AG04449 (cell line): Measurements from ENCODE around the gene ILF3.

ENCODE experiments used
- CTCF ChIA-PET: fragments of 350-600 bp; formaldehyde crosslinking; extraction: SDS; loops from one replicate; lab custom pipeline; 2021; ENCODE audit warnings: antibody characterized with exemption; lab: Yijun Ruan, JAX
- POLR2A ChIA-PET: fragments of 400-600, 350-600 bp; formaldehyde crosslinking; extraction: SDS; loops from one replicate; lab custom pipeline; 2020; ENCODE audit warnings: antibody characterized with exemption, inconsistent platforms; lab: Yijun Ruan, JAX
- DNase-seq: peaks from one replicate; pipeline ENCODE4 v3.0.0-alpha.2; 2010; ENCODE audit warnings: low read depth, low spot score
- H3K4me3 ChIP-seq: 2 replicates; pipeline ENCODE4 v1.5.1; 2011; ENCODE audit warnings: low read depth, mild to moderate bottlenecking, control low read depth, low read length
- TF ChIP-seq, protein P1 (sequence below): IDR thresholded peaks from one replicate; pipeline ENCODE4 v1.5.1; 2011; ENCODE audit warnings: mild to moderate bottlenecking, moderate library complexity, low read length, control low read depth, inconsistent platforms; ENCODE audit not compliant: insufficient read depth; ENCODE audit errors: missing control alignments

ILF3 gene

GRCh38 chr19:10643172-10643967 is 10.8 kb upstream of the ILF3 start:
- H3K4me3 ChIP-seq: no peak overlapping the region
- ChIA-PET CTCF (interaction anchor here (0.9 to 13.9 kb wide), 24 partner anchors 8 to 165 kb away, joined by 3 to 644 read pairs (median 8); partner anchors contain the start of genes CDKN2D, KRI1 and SLC44A2), POLR2A (no interaction called here)
- TF ChIP-seq, protein P1, sequence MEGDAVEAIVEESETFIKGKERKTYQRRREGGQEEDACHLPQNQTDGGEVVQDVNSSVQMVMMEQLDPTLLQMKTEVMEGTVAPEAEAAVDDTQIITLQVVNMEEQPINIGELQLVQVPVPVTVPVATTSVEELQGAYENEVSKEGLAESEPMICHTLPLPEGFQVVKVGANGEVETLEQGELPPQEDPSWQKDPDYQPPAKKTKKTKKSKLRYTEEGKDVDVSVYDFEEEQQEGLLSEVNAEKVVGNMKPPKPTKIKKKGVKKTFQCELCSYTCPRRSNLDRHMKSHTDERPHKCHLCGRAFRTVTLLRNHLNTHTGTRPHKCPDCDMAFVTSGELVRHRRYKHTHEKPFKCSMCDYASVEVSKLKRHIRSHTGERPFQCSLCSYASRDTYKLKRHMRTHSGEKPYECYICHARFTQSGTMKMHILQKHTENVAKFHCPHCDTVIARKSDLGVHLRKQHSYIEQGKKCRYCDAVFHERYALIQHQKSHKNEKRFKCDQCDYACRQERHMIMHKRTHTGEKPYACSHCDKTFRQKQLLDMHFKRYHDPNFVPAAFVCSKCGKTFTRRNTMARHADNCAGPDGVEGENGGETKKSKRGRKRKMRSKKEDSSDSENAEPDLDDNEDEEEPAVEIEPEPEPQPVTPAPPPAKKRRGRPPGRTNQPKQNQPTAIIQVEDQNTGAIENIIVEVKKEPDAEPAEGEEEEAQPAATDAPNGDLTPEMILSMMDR: no peak
- no peak for DNase-seq

DNA sequence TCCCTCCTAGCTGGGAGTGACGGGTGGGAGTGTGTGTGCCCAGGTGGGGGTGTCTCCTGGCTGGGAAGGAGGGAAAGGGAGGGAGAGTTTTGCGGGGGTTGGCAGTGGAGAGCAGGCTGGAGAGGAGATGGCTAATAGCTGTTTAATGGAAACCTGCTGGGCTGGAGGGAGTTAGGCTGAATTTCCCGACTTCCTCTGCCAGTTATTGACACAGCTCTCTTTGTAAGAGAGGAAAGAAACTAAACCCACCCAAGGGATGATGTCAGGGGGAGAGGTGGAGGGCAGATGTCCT is 10.2 kb upstream of the ILF3 start:
- no peak overlapping the region for H3K4me3 ChIP-seq
- POLR2A ChIA-PET: no interaction called here
- CTCF ChIA-PET: interaction anchor here (0.7 to 13.9 kb wide), 34 partner anchors 8 to 252 kb away, joined by 3 to 644 read pairs (median 5); partner anchors contain the start of genes CDKN2D, KRI1 and SLC44A2
- no peak for DNase-seq
- TF ChIP-seq, protein P1: no peak

GRCh38 chr19:10644260-10645007 is 9.7 kb upstream of the ILF3 start:
- POLR2A ChIA-PET: no interaction called here

DNA sequence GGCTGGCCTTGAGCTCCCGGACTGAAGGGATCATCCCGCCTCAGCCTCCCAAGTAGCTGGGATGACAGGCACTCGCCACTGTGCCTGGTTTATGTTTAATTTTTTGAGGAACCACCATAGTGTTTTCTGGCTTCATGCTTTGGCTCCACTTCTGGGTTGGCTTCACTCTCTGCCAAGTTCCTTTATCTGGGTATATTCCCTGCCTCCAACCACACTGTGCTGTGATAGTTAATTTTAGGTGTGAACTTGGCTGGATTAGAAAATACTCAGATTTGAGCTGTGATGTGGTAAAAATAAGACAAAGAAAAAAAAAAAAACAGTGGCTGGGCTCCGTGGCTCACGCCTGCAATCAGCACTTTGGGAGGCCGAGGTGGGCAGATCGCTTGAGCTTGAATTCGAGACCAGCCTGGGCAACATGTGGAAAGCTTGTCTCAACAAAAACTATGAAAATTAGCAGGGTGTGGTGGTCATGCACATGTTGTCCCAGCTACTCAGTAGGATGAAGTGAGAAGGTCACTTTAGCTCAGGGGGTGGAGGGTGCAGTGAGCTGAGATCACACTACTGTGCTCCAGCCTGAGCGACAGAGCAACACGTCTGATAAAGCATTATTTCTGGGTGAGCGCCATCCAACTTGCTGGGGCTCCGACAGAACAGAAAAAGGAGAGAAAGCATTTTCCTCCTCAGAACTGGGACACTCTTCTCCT is 7.5 kb upstream of the ILF3 start:
- H3K4me3 ChIP-seq: no peak overlapping the region
- no peak for DNase-seq
- ChIA-PET CTCF (interaction anchor here (0.7 to 13.9 kb wide), 11 partner anchors 10 to 94 kb away, joined by 3 to 644 read pairs (median 5); partner anchors contain the start of genes CDKN2D, DNM2 and QTRT1), POLR2A (interaction anchor here (0.5 kb wide), 1 partner anchor 11 kb away, joined by 4 read pairs; no protein-coding TSS in a partner anchor)
- TF ChIP-seq, protein P1: no peak

More at GRCh38 chr19:10644260-10645007, 9.7 kb upstream of the ILF3 start:
- CTCF ChIA-PET: interaction anchor here (0.6 to 13.9 kb wide), 38 partner anchors 8 to 252 kb away, joined by 3 to 644 read pairs (median 5); partner anchors contain the start of genes CDKN2D, KRI1 and SLC44A2
- TF ChIP-seq, protein P1: peak; percentile 93
- H3K4me3 ChIP-seq: no peak overlapping the region
- DNase-seq: no peak

DNA sequence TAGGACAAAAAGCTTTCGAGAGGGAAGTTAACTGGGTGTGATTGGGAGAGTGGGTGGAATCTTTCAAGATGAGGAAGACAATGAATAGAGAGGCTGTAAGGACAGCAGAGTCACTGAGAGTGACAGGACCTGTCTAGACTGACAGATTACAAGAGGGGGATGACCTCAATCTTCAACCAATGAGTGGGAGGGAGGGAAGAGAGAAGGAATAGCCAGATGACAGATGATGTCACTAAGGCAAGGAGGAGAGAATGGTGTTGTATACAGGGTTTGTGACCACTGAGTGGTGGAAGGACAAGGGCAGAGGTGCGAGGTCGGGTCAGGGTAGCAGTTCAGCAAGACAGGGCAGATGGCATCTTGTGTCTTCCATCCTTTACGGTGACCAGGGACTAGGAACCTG is 5.8 kb upstream of the ILF3 start:
- ChIA-PET CTCF (interaction anchor here (1.4 to 13.9 kb wide), 2 partner anchors 51 to 71 kb away, joined by 4 to 644 read pairs; partner anchors contain the start of gene CDKN2D), POLR2A (no interaction called here)
- DNase-seq: no peak
- TF ChIP-seq, protein P1: no peak
- H3K4me3 ChIP-seq: no peak overlapping the region
